D721Med (cell line): Measurements from ENCODE around the gene CTNNBL1.
A peak's percentile ranks its signal among the peaks of the same experiment; 100 is the strongest.

Experiments used
- DNase-seq: peaks from one replicate; pipeline ENCODE4 v3.0.0; 2011; ENCODE audit warnings: low spot score; ENCODE audit not compliant: insufficient read length
- FAIRE-seq: peaks from 2 replicates; lab custom pipeline; 2011; peaks lifted over from hg19 to GRCh38; lab: Jason Lieb, UNC
- CTCF ChIP-seq: IDR thresholded peaks from 2 replicates; pipeline ENCODE4 v1.5.1; 2012; ENCODE audit warnings: mild to moderate bottlenecking, control low read depth; ENCODE audit not compliant: insufficient read depth; ENCODE audit errors: missing control alignments

Gene CTNNBL1

GRCh38 chr20:37726321-37726720 is 32.5 kb downstream of the CTNNBL1 start:
- DNase-seq, result no peak
- no peak for FAIRE-seq
- no peak for TF ChIP-seq CTCF

- TF ChIP-seq CTCF, result no peak
- FAIRE-seq, result peak; percentile 78
- DNase-seq, result no peak
Observed at GRCh38 chr20:37726971-37727956, 33.4 kb downstream of the CTNNBL1 start.

GRCh38 chr20:37727957-37728634 is 34.3 kb downstream of the CTNNBL1 start:
- TF ChIP-seq CTCF, result no peak
- FAIRE-seq (no peak), DNase-seq (no peak)

- TF ChIP-seq CTCF, result no peak
- peak; percentile 16 for FAIRE-seq
- DNase-seq, result no peak
Observed at GRCh38 chr20:37728635-37728983, 34.8 kb downstream of the CTNNBL1 start.

- TF ChIP-seq CTCF, result no peak
- FAIRE-seq (no peak), DNase-seq (no peak)
Observed at GRCh38 chr20:37729452-37729851, 35.6 kb downstream of the CTNNBL1 start.

GRCh38 chr20:37729909-37730308 is 36.1 kb downstream of the CTNNBL1 start:
- DNase-seq, result no peak
- no peak for FAIRE-seq
- TF ChIP-seq CTCF, result no peak
